Right atrium auricular region (tissue), 2 donors: ENCODE results near the gene WNT9A. TPM values are rescaled to one million over a fixed set of nuclear protein-coding genes. Genes with fewer than 3 reads are reported as not detected.

Experiments used
- DNase-seq: peaks from one replicate; pipeline ENCODE4 v3.0.0-alpha.2; 2019; ENCODE audit warnings: low spot score
- H3K27ac ChIP-seq, 2 donors: fragments of 200-600 bp; sonication (generic); 1 replicate in 1 of 2; 2 replicates in 1 of 2; pipeline ENCODE4 v1.5.1; 2016 to 2019
- H3K27me3 ChIP-seq, 2 donors: fragments of 200-600 bp; sonication (generic); one replicate each; pipeline versions ENCODE4 v1.5.1 to v1.6.0; 2017 to 2019
- H3K36me3 ChIP-seq: fragments of 200-600 bp; sonication (generic); one replicate; pipeline ENCODE4 v1.5.1; 2016
- H3K4me1 ChIP-seq, 2 donors: fragments of 200-600 bp; sonication (generic); one replicate each; pipeline versions ENCODE4 v1.5.1 to v1.6.0; 2017 to 2019
- H3K4me3 ChIP-seq, 2 donors: fragments of 200-600 bp; sonication (generic); 1 replicate in 1 of 2; 2 replicates in 1 of 2; pipeline ENCODE4 v1.5.1; 2017 to 2019; ENCODE audit warnings: mild to moderate bottlenecking in 1 of 2, moderate library complexity in 1 of 2
- H3K9me3 ChIP-seq, 2 donors: fragments of 200-600 bp; sonication (generic); one replicate each; pipeline ENCODE4 v1.5.1; 2019
- total RNA-seq, 2 donors: library from RNA; depleted of rRNA; stranded (reverse); fragments of >200 nt; gene quantifications; one replicate each; pipeline ENCODE4 v1.1.0, GENCODE V29; 2016
- TF ChIP-seq, protein P1 (sequence below), 2 donors: fragments of 200-600 bp; sonication (generic); IDR thresholded peaks; one replicate each; pipeline ENCODE4 v1.5.1; 2019; ENCODE audit warnings: antibody characterized with exemption in 2 of 2

Gene WNT9A
- total RNA-seq, 2 donors from 2014 or later = 0.78 to 2.2 TPM

DNA sequence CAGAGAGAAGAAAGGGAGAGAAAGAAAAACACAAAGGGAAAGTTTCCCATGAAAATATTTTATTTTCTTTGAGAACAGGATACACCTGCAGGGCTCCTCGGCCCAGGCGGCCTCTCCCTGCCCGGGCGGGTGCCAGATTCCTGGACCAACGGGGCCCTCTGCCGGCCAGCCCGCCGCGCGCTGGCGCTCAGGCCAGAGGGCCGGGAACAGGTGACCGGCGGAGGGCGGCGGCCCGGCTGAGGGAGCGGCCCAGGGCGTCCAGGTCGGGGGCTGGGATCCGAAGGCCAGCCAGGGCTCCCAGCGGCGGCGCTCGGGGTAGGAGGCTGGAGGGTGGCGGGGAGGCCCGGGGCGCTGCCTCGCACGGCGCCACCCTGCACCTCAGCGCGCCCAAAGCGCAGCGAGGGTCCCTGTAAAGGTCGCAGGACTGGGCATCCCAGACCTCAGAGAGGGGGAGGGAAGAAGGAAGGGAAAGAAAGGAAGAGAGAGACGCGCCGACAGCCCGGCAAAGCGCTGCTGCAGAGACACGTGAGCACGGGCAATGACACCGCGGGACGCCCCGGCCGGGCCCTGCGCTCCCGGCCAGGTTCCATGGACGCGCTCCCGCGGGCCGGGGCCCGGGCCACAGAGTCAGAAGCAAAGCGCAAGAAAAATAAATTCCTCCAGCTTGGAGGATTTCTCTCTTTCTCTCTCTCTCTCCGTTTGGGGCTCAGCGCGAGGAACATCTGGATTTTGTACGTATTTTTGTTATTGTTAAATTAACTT is 927 bp downstream of the WNT9A start:
- Histone ChIP-seq H3K4me3 (peak overlapping the region; percentile 31 to 62), H3K36me3 (no peaks in the 10 kb centered on the region), H3K27me3 (no peaks in the 10 kb centered on the region), H3K27ac (peak overlapping the region; percentile 55), H3K4me1 (peaks cover 0 to 31% of the 10 kb centered on the region in 2 donors), H3K9me3 (no peaks in the 10 kb centered on the region)
- TF ChIP-seq, protein P1, sequence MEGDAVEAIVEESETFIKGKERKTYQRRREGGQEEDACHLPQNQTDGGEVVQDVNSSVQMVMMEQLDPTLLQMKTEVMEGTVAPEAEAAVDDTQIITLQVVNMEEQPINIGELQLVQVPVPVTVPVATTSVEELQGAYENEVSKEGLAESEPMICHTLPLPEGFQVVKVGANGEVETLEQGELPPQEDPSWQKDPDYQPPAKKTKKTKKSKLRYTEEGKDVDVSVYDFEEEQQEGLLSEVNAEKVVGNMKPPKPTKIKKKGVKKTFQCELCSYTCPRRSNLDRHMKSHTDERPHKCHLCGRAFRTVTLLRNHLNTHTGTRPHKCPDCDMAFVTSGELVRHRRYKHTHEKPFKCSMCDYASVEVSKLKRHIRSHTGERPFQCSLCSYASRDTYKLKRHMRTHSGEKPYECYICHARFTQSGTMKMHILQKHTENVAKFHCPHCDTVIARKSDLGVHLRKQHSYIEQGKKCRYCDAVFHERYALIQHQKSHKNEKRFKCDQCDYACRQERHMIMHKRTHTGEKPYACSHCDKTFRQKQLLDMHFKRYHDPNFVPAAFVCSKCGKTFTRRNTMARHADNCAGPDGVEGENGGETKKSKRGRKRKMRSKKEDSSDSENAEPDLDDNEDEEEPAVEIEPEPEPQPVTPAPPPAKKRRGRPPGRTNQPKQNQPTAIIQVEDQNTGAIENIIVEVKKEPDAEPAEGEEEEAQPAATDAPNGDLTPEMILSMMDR (IDR thresholded peaks at IDR 0.05) = peak; percentile 53 to 89
- DNase-seq = peak; percentile 69

DNA sequence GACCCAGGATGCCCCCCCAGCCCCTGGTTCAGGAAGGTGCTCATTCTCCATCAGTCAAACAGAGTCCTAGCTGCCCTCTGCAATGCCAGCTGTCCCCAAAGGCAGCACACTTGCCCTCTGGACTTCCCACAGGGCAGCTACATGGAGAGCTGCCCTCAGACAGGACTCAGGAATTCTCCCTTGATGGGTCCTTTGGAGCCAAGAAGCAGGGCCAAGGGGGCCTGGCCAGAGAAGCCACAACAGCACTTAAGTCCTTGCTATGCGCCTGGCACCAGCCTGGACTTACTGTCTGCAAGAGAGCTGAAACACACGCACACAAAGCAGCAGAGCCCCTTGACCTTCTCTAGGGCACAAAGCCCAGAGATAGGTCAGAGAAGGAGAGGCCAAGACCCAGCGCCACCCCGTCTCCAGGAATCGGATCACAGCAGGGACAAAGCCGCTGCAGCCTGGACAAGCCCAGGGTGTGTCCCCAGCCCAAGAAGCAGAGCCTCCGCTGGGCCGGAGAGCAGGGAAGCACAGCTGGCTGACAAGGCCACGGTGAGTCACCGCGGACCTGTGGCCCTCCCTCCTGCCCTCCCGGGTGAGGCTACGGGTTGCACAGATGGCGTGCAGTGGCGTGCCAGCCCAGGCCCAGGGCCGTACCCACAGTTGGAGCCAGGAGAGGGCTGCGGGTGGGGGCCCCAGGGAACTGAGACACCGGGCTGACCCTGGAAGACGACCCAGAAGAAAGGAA is 1.7 kb downstream of the WNT9A start:
- TF ChIP-seq, protein P1 (IDR thresholded peaks at IDR 0.05) = no peak
- peak; percentile 80 for DNase-seq
- peaks cover 0 to 31% of the 10 kb centered on the region in 2 donors for H3K4me1 ChIP-seq
- H3K36me3 ChIP-seq = no peaks in the 10 kb centered on the region
- no peaks in the 10 kb centered on the region for H3K27me3 ChIP-seq
- H3K27ac ChIP-seq = peak overlapping the region; percentile 55
- peak overlapping the region in 1 of 2 donors; percentile 62 for H3K4me3 ChIP-seq
- H3K9me3 ChIP-seq = no peaks in the 10 kb centered on the region

DNA sequence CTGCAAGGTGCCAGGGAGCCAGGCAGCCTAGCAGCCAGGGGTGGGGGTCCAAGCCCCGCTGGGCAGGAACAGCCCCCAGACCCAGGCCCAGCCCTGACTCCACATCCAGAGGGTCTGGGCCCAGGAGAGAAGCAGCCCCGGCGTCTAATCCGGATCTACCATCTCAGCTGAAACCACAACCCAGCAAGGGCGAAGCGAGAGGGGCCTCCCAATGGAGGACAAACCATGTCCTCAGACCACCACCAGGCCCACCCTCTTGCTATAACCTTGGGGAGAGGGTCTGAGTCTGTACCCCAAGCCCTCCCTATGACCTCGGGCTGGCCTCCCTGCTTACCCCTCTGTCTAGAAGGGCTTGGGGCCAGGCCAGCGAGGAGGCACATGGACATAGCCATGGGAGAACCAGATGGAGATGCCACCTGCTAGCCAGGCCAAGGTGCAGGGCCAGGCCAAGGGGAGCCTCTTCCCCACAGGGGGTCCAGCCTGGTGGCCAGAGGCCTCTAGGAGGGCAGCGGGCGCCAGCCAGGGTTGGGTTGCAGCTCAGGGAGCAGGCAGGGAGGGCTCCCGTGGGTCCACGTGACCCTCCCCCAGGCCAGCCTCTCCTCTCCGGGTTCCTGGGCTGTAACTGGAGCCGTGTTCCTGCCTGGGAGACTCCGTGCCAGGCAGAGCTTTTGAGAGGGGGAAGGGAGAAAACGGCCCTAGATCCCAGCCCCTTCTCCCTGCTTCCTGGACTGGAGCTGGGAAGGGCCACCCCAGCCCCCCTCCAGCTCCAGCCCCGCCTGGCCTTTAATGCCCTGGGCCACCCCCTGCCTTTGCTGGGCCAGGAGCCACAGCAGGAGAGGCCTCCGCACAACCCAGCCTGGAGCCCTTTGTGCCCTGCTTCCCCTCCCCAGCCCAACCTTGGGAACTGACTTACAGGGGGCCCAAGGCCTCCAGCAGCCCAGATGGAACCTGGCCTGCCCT is 2.5 kb downstream of the WNT9A start:
- peaks cover 0 to 31% of the 10 kb centered on the region in 2 donors for H3K4me1 ChIP-seq
- H3K27me3 ChIP-seq = no peaks in the 10 kb centered on the region
- no peaks in the 10 kb centered on the region for H3K36me3 ChIP-seq
- H3K4me3 ChIP-seq = no peak overlapping the region
- no peaks in the 10 kb centered on the region for H3K9me3 ChIP-seq
- H3K27ac ChIP-seq = no peak overlapping the region
- TF ChIP-seq, protein P1 (IDR thresholded peaks at IDR 0.05) = no peak
- peak; percentile 44 for DNase-seq

DNA sequence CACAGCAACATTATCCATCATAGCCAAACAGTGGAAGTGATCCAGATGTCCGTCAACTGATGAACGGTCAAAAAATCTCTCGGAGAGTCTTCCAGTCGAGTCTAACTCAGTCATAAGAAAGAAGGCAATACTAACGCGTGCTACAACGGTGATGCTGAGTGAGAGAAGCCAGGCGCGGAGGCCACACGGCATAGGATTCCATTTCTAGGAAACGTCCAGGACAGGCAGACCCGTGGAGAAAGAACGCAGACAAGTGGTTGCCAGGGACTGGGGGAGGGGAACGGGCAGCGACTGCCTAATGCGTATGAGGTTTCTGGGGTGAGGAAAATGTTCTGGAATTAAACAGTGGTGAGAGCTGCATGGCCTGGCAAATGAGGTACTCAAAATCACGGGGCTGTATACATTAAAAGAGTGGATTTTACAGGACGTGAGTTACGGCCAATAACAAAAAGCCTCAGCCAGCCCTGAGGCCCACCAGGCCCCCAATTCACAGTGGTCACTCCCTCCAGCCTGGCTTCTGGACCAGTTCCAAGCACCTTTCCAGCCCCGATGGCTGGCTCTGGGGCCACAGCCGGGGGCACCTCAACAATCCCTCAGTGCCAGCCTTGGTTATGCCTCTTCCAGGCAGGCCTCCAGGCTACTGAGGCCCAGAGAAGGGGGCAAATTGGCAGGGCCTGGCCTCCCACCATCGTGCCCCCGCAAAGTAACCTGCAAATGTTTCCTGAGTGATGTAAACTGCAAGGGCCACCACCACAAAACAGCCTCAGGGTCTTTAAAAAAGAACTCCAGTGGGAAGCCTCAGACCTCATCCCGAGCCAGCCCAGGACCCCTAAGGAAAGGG is 3.4 kb downstream of the WNT9A start:
- peaks cover 0 to 31% of the 10 kb centered on the region in 2 donors for H3K4me1 ChIP-seq
- TF ChIP-seq, protein P1 (IDR thresholded peaks at IDR 0.05) = no peak
- H3K27ac ChIP-seq = no peak overlapping the region
- H3K4me3 ChIP-seq = no peak overlapping the region
- H3K36me3 ChIP-seq = no peaks in the 10 kb centered on the region
- no peaks in the 10 kb centered on the region for H3K27me3 ChIP-seq
- DNase-seq = peak; percentile 57
- no peaks in the 10 kb centered on the region for H3K9me3 ChIP-seq
